T-helper 1 cell treated with Interleukin-12 subunit alpha and Interleukin-12 subunit beta and Interleukin-4 antibody, amounts not matched to agents 30 μg/mL and 1 μg/mL, for 36 hours (primary cell): ENCODE measurements around the gene DOCK3.
"Not testable (repeated sequence)": the region's sequence is repeated elsewhere in the genome, so short reads cannot be mapped to it uniquely, and the experiment has no call there.

Source experiments
- H3K27ac Mint-ChIP-seq: one replicate; pipeline ENCODE4 v1.8.0; 2021; ENCODE audit warnings: mild to moderate bottlenecking, mixed read lengths
- H3K27me3 Mint-ChIP-seq: one replicate; pipeline ENCODE4 v1.8.0; 2021; ENCODE audit warnings: low read depth, mixed read lengths
- H3K36me3 Mint-ChIP-seq: one replicate; pipeline ENCODE4 v1.8.0; 2021; ENCODE audit warnings: low read depth, mixed read lengths
- H3K4me1 Mint-ChIP-seq: one replicate; pipeline ENCODE4 v1.8.0; 2021; ENCODE audit warnings: low read depth, mixed read lengths
- H3K4me3 Mint-ChIP-seq: one replicate; pipeline ENCODE4 v1.8.0; 2021; ENCODE audit warnings: mild to moderate bottlenecking, moderate library complexity, mixed read lengths
- H3K9me3 Mint-ChIP-seq: one replicate; pipeline ENCODE4 v1.8.0; 2021; ENCODE audit warnings: mixed read lengths

DOCK3 gene

GRCh38 chr3:50687916-50688315, 13.2 kb downstream of the DOCK3 start:
- no peak overlapping the region for H3K4me3 Mint-ChIP-seq
- H3K27me3 Mint-ChIP-seq, result peaks cover 24% of the 10 kb centered on the region
- no peak overlapping the region for H3K27ac Mint-ChIP-seq
- H3K4me1 Mint-ChIP-seq, result no peaks in the 10 kb centered on the region
- no peaks in the 10 kb centered on the region for H3K36me3 Mint-ChIP-seq
- H3K9me3 Mint-ChIP-seq, result no peaks in the 10 kb centered on the region

GRCh38 chr3:50688602-50689001, 13.9 kb downstream of the DOCK3 start:
- H3K4me1 Mint-ChIP-seq, H3K9me3 Mint-ChIP-seq, H3K4me3 Mint-ChIP-seq, H3K27ac Mint-ChIP-seq, H3K36me3 Mint-ChIP-seq: not testable (repeated sequence)
- peaks cover 18% of the 10 kb centered on the region for H3K27me3 Mint-ChIP-seq

GRCh38 chr3:50689558-50689957, 14.8 kb downstream of the DOCK3 start:
- H3K36me3 Mint-ChIP-seq, result no peaks in the 10 kb centered on the region
- peaks cover 9% of the 10 kb centered on the region for H3K27me3 Mint-ChIP-seq
- no peaks in the 10 kb centered on the region for H3K4me1 Mint-ChIP-seq
- no peaks in the 10 kb centered on the region for H3K9me3 Mint-ChIP-seq
- H3K27ac Mint-ChIP-seq, result no peak overlapping the region
- no peak overlapping the region for H3K4me3 Mint-ChIP-seq

- H3K9me3 Mint-ChIP-seq, result peaks cover 13% of the 10 kb centered on the region
Measured at GRCh38 chr3:50695031-50695430, 20.3 kb downstream of the DOCK3 start.

GRCh38 chr3:50696276-50696675, 21.5 kb downstream of the DOCK3 start:
- no peaks in the 10 kb centered on the region for H3K36me3 Mint-ChIP-seq
- H3K4me1 Mint-ChIP-seq, result no peaks in the 10 kb centered on the region
- peaks cover 13% of the 10 kb centered on the region for H3K9me3 Mint-ChIP-seq
- no peak overlapping the region for H3K27ac Mint-ChIP-seq
- H3K27me3 Mint-ChIP-seq, result no peaks in the 10 kb centered on the region
- H3K4me3 Mint-ChIP-seq, result no peak overlapping the region

More at GRCh38 chr3:50695031-50695430, 20.3 kb downstream of the DOCK3 start:
- Mint-ChIP-seq H3K27me3 (no peaks in the 10 kb centered on the region), H3K4me3 (no peak overlapping the region), H3K27ac (no peak overlapping the region), H3K36me3 (no peaks in the 10 kb centered on the region), H3K4me1 (no peaks in the 10 kb centered on the region)

GRCh38 chr3:50698269-50698668, 23.5 kb downstream of the DOCK3 start:
- Mint-ChIP-seq H3K36me3 (no peaks in the 10 kb centered on the region), H3K9me3 (peaks cover 13% of the 10 kb centered on the region), H3K4me3 (no peak overlapping the region), H3K4me1 (no peaks in the 10 kb centered on the region), H3K27me3 (no peaks in the 10 kb centered on the region), H3K27ac (no peak overlapping the region)

GRCh38 chr3:50708620-50709019, 33.9 kb downstream of the DOCK3 start:
- no peaks in the 10 kb centered on the region for H3K27me3 Mint-ChIP-seq

GRCh38 chr3:50714946-50715345, 40.2 kb downstream of the DOCK3 start:
- peak overlapping the region; percentile 8 for H3K27ac Mint-ChIP-seq
- H3K27me3 Mint-ChIP-seq, result peaks cover 3% of the 10 kb centered on the region
- no peak overlapping the region for H3K4me3 Mint-ChIP-seq
- H3K36me3 Mint-ChIP-seq, result peaks cover 2% of the 10 kb centered on the region
- H3K4me1 Mint-ChIP-seq, result no peaks in the 10 kb centered on the region
- no peaks in the 10 kb centered on the region for H3K9me3 Mint-ChIP-seq

More at GRCh38 chr3:50708620-50709019, 33.9 kb downstream of the DOCK3 start:
- no peak overlapping the region for H3K4me3 Mint-ChIP-seq
- H3K4me1 Mint-ChIP-seq, result peaks cover 3% of the 10 kb centered on the region
- H3K27ac Mint-ChIP-seq, result no peak overlapping the region
- H3K36me3 Mint-ChIP-seq, result no peaks in the 10 kb centered on the region
- H3K9me3 Mint-ChIP-seq, result no peaks in the 10 kb centered on the region

- Mint-ChIP-seq H3K36me3 (no peaks in the 10 kb centered on the region), H3K4me1 (no peaks in the 10 kb centered on the region), H3K4me3 (no peak overlapping the region), H3K27me3 (peaks cover 8% of the 10 kb centered on the region), H3K9me3 (no peaks in the 10 kb centered on the region), H3K27ac (no peak overlapping the region)
Measured at GRCh38 chr3:50724831-50725230, 50.1 kb downstream of the DOCK3 start.

GRCh38 chr3:50734985-50735384, 60.3 kb downstream of the DOCK3 start:
- Mint-ChIP-seq H3K9me3 (peaks cover 4% of the 10 kb centered on the region), H3K27ac (no peak overlapping the region), H3K36me3 (no peaks in the 10 kb centered on the region), H3K27me3 (no peaks in the 10 kb centered on the region), H3K4me3 (no peak overlapping the region), H3K4me1 (no peaks in the 10 kb centered on the region)

GRCh38 chr3:50737193-50737905, 62.6 kb downstream of the DOCK3 start:
- Mint-ChIP-seq H3K36me3 (no peaks in the 10 kb centered on the region), H3K4me3 (no peak overlapping the region), H3K9me3 (peaks cover 4% of the 10 kb centered on the region), H3K4me1 (no peaks in the 10 kb centered on the region), H3K27ac (no peak overlapping the region), H3K27me3 (no peaks in the 10 kb centered on the region)

- Mint-ChIP-seq H3K9me3 (peaks cover 4% of the 10 kb centered on the region), H3K27me3 (no peaks in the 10 kb centered on the region), H3K4me1 (no peaks in the 10 kb centered on the region), H3K4me3 (no peak overlapping the region), H3K36me3 (no peaks in the 10 kb centered on the region), H3K27ac (no peak overlapping the region)
Measured at GRCh38 chr3:50737906-50738598, 63.3 kb downstream of the DOCK3 start.

- Mint-ChIP-seq H3K4me1 (no peaks in the 10 kb centered on the region), H3K36me3 (no peaks in the 10 kb centered on the region), H3K27ac (no peak overlapping the region), H3K4me3 (no peak overlapping the region), H3K27me3 (no peaks in the 10 kb centered on the region), H3K9me3 (no peaks in the 10 kb centered on the region)
Measured at GRCh38 chr3:50743643-50744042, 68.9 kb downstream of the DOCK3 start.

GRCh38 chr3:50749822-50750221, 75.1 kb downstream of the DOCK3 start:
- Mint-ChIP-seq H3K27me3 (no peaks in the 10 kb centered on the region), H3K9me3 (no peaks in the 10 kb centered on the region), H3K4me1 (no peaks in the 10 kb centered on the region), H3K36me3 (no peaks in the 10 kb centered on the region), H3K4me3 (no peak overlapping the region), H3K27ac (no peak overlapping the region)

GRCh38 chr3:50759015-50759414, 84.3 kb downstream of the DOCK3 start:
- H3K4me1 Mint-ChIP-seq, result no peaks in the 10 kb centered on the region

More at GRCh38 chr3:50759015-50759414, 84.3 kb downstream of the DOCK3 start:
- H3K36me3 Mint-ChIP-seq, result no peaks in the 10 kb centered on the region
- H3K4me3 Mint-ChIP-seq, result no peak overlapping the region
- no peaks in the 10 kb centered on the region for H3K9me3 Mint-ChIP-seq
- H3K27ac Mint-ChIP-seq, result no peak overlapping the region
- H3K27me3 Mint-ChIP-seq, result no peaks in the 10 kb centered on the region
